NCI-H1694 treated with DMSO at 0.1 percent for 48 hours (cell line): ENCODE results near the gene PTGES.

ENCODE experiments used
- DNase-seq: peaks from one replicate; lab custom pipeline; 2025; lab: John Stamatoyannopoulos, UW

PTGES gene

DNA sequence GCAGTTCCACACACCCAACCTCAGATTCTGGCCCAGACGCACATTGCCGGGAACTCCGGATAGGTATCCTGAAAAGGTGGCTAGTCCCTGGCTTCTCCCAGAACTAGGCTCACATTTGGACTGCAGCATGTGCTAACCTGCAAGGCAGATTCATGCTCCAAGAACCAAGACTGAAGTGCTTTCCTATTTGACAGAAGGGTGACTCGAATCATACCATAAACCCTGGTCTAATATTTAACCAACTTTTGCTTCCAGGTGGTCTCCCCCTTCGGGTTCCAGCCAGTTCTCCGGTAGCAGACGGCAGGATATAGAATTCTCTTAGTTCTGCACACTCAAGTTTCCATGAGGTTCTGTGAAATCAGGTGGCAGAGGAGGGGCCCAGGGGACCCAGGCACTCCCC, 7.6 kb downstream of the PTGES start:
- DNase-seq = no peak

DNA sequence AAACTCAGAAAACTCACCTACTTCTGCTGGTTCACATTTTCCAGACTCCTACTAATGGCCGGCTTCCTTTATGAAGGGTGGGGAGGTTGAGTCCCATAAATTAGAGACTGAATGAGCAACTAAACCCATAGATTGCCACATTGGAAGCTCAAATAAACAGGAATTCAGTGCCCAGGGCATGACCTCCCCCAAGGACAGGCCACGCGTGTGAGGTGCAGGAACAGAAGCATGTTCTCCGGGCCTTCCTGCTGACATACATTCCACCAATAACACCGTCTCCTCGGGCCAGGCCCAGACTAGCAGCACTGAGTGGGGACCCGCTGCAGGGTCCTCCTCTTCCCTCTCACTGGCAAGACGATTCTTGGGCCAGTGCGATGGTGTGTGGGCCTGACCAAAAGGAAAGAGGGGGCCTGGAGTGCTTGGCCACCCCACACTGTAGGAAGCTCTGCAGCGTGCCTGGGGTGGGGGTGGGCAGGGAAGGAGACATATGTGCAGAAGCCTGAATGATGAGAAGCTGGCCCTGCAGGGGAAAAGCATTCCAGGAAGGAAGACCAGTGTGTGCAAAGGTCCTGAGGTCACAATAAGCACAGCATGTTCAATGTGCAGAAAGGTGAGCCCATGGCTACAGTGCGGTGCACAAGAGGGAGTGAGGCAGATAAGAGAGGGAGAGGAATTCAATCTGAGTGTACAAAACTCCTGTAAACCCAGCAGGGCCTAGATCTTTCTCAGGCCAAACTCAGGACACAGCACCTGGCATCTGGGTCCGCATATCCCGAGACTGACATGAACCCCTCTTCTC, 12.0 kb downstream of the PTGES start:
- no peak for DNase-seq

DNA sequence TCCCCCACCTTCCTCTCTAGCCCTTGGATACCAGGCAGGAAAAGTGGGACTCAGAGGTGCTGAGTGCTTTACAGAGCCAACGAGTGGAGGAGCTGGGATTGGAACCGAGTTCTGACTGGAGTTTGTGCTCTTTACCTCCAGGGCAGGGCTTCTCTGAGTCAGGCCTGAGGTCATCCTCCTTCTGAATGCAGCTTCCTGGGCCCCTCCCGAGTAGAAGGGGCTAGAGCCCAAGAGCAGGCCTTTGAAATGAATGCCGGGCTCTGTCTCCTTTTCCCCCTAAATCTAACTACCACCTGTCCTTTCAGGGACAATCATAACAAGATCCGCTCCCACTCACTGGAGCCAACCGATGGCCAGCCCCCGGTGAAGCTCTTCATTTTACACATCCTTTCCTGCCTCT, 12.7 kb downstream of the PTGES start:
- DNase-seq = no peak

DNA sequence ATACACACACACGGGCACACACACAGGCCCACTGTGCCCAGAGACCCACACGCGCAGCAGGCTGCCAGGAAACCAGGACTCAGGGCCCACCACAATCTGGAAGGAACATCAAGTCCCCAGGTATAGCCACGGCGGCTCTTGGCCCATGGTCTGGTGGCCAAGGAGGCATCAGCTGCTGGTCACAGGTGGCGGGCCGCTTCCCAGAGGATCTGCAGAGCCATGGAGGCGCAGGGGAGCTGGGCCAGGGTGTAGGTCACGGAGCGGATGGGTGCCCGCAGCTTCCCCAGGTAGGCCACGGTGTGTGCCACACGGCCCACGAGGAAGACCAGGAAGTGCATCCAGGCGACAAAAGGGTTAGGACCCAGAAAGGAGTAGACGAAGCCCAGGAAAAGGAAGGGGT, 13.4 kb downstream of the PTGES start:
- no peak for DNase-seq

DNA sequence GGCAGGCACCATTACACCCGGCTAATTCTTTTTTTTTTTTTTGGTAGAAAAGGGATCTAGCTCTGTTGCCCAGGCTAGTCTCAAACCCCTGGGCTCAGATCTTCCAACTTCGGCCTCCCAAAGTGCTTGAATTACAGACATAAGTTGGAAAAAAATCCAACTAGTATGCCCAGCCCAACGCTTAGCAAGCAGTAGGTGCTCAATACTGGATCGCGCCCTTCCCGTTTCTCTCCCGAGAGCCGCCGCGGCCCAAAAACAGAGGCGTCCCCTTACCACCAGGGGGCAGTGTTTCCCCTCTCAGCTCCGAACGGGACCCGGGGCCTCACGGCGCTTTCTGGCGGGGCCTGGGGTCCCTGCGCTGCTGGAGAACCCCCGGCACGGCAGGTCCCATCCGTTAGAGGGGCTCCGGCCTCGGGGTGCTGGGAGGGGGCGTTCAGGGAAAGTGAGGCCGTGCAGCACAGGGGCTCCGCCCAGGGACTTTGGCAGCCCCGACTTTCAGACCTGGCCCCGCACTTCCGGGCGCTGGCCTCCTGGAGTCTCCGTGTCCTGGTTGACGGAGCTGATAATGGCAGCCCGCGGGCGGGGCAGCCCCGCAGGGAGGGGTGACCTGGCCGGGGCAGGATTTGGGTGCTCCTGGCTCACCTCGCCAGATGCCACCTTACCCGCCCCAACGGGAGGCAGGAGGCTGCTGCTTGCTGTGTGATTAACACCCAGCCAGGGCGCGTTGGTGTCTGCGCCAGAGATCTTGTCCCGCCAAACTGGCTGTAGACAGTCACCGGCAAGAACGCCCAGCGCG, 15.2 kb downstream of the PTGES start:
- DNase-seq = peak; percentile 36

DNA sequence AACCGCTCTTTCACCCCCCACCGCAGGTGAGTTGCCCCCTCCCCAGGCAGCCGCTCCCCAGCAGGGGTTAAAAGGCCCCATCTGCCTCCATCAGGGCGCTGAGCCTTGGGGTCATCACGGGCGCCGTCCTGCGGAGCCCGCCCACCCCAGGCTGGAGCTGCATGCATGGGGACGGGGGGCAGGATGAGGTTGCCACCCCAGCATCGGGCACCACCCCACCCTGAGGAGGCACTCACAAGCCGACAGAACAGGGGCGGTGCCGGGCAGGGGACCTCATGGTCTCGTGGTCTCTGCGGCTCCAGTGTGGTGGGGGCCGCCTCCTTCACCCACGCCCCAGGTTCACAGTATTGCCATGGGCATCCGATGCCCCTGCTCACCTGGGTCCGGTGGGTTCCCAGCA, 16.5 kb downstream of the PTGES start:
- DNase-seq = no peak

DNA sequence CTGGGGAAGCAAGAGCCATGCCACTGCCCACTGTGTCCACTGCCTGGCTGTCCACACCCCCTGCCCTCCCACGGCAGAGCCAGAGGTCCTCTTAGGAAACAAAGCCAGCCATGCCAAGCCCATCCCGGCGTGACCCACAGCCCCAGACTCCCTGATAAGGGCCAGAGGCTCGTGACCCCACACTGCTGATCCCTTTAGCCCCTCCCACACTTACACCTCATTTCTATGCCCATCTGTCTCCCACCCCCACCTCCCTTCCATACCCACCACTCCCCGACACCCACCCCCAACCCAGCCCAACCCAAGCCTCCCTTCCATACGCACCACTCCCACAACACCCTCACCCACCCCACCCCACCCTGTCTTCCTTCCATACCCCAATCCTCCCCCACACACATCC, 17.3 kb downstream of the PTGES start:
- DNase-seq = no peak

DNA sequence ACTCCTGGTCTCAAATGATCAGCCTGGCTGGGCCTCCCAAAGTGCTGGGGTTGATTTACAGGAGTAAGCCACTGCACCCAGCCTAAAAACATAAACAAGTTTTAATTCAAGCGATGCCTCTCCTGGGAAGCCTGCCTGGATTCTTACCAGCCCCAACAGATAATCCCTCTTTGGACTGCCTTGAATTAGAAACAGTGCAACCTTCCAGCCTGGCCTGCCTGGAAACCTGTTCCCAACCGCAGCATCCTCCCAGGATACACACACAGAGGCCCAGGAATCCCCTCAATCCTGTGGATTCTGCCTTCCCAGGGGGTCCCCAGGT, 19.2 kb downstream of the PTGES start:
- no peak for DNase-seq

DNA sequence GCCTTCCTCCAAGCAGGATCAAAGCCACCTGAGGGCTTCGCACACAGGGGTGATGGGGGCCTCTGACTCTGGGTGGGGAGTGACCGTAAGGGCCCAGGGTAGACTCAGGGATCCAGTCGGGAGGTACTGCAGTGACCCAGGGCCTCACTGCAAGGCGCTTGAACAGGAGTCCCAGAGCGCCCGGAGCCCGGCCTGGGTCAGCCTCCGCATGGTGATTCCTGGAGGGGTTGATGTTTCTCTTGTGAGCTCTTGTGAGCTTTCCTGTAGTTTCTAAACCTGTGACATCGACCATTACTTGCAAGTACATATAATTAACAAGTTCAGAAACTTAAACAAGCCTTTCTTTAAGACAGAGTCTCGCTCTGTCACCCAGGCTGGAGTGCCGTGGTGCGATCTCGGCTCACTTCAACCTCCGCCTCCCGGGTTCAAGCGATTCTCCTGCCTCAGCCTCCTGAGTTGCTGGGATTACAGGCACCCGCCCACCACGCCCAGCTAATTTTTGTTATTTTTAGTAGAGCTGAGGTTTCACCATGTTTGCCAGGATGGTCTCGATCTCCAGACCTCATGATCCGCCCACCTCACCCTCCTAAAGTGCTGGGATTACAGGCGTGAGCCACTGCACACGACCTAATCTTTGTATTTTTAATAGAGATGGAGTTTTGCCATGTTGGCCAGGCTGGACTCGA, 19.8 kb downstream of the PTGES start:
- no peak for DNase-seq

DNA sequence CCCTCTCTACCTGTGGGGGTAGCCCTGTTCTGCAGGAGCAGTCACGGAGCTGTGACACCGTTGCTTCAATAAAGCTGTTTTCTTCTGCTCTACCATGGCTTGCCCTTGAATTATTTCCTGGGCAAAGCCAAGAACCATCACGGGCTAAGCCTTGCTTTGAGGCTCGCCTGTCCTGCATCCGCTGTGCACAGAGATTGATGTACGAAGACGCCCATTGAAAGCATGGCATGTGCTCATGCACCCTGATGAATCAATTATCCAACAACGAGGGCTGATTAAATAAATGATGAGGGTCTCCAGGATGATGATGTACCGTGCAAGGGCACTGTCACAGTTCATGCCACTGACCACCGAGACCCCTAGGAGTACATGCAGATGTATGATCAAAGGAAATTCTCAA, 20.7 kb downstream of the PTGES start:
- no peak for DNase-seq

DNA sequence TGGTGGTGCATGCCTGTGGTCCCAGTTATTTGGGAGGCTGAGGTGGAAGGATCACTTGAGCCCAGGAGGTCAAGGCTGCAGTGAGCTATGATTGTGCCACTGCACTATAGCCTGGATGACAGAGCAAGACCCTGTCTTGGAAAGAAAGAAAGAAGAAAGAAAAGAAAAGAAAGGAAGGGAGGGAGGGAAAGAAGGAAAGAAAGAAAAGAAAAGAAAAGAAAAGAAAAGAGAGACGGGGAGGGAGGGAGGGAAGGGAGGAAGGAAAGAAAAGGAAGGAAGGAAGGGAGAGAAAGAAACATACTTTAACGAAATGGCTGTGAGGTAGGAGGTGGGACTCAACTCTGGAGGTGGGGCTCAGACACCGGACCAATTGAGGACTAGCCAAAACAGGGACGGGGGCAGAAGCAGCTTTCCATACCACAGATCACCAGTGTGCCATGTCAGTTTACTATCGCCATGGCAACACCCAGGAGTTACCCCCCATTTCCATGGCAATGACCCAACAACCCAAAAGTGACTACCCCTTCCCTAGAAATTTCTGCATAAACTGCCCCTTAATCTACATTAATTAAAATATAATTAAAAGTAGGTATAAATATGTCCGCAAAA, 21.3 kb downstream of the PTGES start:
- DNase-seq = no peak

DNA sequence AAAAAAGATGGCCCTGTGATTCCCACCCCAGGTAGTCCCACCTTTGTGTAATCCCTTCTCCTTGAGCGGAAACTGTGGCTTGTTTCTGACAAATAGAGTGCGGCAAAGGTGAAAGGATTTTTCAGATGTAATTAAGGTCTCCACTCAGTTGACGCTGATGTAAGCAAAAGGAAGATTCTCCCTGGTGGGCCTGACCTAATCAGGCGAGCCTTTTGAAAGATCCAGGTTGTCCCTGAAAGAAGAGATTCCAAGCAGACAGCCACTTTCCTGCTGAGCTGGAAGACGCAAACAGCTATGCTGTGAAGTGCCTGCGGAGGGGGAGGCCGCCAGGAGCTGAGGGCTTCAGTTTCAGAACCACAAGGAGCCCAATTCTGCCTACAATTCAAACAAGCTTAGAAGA, 24.1 kb downstream of the PTGES start:
- DNase-seq = no peak

DNA sequence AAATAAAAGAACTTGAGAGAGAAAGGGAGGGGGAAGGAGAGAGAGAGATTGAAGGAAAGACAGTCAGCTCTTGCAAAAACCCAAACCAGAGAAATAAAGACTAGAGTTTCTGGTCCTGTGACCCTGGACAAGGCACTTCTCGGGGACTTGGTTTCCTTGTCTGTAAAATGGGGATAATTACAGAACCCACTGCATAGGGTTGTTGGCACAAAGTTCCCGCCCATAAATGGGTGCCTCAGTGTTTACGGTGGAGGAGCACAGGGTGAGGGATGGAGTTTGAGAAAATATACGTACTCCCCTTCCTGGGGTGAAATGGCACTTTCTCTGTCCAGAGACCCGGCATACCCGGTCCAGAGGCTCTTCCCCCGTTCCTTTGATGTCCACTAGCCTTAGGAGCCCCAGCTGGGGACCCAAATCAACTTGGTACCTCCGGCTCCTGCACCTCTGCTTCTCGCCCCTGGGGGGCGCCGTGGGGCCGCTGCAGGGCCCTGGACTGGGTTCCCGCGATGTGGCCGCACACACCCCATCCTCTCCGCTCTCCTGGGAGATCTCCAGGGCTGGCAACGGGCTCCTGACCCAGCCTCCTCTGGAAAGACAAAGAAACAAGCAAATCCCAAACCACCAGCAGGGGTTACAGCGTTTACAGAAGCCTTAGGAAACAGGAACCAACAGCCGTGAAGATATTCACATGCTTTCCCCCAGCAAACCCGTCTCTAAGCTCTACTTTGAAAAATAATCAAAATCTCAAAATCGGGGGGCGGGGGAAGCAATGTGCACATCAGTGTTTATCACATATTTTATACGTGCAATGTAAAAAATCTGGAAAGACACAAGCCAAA, 26.3 kb downstream of the PTGES start:
- DNase-seq = peak; percentile 70

DNA sequence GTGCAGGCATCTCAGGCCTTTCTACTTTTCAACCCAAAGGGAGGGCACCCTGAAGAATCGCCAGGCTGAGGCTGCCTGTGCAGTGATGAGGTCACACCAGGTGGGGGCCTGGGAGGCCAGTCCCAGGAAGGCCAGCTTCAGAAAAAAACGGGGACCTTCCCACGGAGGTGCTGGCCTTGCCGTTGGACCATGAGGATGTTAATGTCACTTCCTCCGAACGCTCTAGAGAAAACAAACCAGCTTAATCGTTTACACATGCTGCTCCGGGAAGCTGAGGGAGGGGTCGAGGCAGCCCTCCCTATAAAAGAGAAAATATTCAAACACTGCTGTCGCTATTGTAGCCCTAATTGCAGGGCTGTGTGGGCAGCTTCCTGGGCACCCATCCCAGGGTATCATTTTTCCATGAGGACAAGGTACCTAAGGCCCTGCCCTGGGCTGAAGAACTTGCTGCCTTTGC, 27.0 kb downstream of the PTGES start:
- no peak for DNase-seq

DNA sequence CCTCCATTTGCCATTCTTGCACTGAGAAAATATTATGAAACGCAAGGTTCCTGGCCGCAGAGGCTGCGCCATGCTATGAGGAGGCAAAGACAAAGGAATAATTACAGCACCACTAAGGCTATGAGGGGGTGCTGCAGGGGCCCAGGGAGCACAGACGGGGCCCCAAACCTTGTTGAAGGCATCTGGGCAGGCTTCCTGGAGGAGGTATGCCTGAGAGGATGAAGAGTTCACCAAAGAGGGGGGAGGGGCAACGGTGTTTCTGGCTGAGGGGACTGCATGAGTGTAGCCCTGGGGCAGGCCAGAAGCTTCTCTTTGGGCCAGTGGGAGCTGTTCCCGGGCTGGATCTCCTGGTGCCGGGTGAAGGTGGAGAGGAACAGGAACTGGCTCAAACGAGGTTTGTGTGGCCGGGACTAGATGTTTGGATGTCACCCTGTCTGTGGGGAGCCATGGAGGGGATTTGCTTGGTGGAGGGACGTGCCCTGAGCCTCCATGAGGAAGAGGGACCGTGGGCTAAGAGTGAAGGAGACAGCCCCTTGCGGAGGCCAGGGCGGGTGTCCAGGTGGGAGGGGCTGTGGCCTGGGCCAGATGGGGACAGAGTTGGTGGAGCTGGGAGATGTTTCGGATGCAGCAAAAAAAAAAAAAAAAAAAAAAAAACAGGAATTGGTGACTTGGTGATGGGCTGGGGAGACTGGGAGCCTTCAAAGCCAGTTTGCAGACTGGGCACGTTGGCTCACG, 28.2 kb downstream of the PTGES start:
- no peak for DNase-seq

DNA sequence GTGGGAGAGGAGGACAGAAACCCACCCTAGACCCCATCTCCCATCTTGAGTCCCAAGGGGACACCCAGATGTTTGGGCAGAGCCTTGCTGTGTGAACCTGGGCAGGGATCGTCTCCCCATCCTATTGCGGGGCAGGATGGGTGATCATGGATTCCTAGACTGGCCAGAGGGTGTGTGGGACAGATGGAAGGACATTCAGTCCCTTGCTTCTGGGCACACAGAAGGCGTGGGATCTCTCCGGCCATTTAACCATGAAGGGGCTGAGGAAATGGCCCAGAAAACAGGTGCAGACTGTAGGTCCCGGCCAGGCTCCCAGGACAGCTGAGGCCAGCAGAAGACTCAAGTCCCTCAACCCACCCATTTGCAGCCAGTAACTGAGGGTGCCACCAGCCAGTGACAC, 29.9 kb downstream of the PTGES start:
- no peak for DNase-seq

DNA sequence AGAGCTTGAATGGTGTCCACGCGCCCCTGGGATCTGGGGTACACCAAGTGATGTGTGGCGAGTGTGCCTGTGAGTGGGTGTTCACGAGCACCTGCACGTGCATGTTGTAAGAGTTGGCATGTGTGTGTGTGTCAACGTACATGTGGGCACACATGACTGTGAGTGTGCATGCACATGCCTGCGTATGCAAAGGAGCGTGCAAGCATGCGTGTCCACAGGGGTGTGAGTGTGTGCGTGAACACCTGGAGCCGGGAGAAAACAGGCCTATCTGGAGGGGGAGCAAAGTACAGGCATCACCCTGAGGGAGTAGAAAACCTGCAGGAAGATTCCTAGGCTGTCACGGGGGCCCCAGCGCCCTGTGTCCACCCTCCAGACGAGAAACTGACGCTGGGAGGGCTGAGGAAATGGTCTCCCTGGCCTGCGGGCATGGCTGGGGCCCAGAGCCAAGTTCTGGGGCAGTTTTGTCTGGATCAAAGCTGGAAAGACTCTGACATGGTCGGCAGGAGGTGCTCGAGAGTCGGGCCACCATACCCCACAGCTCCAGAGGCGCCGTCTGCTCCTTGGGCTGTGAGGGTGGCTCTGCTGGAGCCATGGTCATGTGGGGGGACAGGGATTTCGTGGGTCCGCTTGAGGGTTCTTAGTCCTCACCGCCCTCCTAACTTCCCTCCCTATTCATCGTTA, 31.8 kb downstream of the PTGES start:
- no peak for DNase-seq

DNA sequence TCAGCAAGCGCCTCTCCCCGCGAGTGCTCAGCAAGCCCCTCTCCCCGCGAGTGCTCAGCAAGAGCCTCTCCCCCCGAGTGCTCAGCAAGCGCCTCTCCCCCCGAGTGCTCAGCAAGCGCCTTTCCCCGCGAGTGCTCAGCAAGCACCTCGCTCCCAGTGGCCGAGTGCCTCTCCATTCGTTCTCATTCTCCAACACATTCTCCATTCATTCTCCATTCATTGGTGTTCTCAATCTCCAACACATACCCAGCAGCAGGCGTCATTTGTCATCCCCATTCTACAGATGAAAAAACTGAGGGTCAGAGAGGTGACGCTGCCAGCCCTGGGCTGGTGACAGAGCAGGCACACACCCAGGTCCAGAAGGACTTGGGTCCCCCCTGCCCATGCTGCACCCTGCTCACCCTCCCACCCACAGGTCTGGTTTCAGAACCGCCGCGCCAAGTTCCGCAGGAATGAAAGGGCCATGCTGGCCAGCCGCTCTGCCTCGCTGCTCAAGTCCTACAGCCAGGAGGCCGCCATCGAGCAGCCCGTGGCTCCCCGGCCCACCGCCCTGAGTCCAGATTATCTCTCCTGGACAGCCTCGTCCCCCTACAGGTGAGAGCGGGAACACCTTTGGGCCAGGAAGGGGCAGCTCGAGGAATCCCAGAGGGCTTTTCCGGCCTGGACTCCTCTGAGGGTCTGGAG, 32.5 kb downstream of the PTGES start:
- no peak for DNase-seq

DNA sequence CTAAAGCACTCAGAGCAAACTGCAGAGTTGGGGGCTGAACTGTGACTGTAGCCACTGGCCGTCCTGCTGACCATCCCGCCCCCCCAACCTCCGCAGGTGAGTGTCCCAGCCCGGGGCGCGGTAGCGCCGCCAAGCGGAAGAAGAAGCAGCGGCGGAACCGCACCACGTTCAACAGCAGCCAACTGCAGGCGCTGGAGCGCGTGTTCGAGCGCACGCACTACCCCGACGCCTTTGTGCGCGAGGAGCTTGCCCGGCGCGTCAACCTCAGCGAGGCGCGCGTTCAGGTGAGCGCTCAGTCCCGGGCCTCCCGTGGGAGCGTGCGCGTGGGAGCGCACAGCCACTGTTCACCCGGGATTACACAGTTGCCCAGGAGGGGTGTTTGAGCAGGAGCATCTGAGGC, 33.7 kb downstream of the PTGES start:
- no peak for DNase-seq

DNA sequence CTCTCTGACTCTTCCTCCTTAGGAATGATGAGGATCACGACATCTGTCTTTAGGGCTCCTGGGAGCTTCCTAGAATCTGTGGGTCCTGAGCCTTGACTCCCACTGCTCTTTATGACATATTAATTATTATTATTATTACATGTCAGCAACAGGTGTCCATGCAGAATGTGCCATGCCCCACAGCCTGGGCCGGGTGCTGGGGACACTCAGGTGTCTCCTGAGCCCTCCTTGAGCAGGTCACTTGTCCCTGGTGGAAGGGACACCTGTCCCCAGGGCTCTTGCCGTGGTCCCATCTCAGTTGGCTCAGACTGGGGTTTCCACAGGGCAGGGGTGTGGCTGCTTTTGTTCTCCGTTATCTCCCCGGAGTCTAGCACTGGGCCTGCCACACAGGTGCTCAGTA, 34.2 kb downstream of the PTGES start:
- no peak for DNase-seq
